HEK293T (cell line): ENCODE measurements around the gene TMPRSS3.

Source experiments
- FOXK2 ChIP-seq: fragments of 450-650 bp; IDR thresholded peaks from 2 replicates; pipeline ENCODE4 v1.6.1; 2016; ENCODE audit warnings: mild to moderate bottlenecking
- SP1 ChIP-seq: fragments of 450-650 bp; IDR thresholded peaks from 2 replicates; pipeline ENCODE4 v1.6.1; 2017
- TF ChIP-seq, protein P1 (sequence below): fragments of 450-650 bp; IDR thresholded peaks from 2 replicates; pipeline ENCODE4 v1.6.1; 2016

DNA sequence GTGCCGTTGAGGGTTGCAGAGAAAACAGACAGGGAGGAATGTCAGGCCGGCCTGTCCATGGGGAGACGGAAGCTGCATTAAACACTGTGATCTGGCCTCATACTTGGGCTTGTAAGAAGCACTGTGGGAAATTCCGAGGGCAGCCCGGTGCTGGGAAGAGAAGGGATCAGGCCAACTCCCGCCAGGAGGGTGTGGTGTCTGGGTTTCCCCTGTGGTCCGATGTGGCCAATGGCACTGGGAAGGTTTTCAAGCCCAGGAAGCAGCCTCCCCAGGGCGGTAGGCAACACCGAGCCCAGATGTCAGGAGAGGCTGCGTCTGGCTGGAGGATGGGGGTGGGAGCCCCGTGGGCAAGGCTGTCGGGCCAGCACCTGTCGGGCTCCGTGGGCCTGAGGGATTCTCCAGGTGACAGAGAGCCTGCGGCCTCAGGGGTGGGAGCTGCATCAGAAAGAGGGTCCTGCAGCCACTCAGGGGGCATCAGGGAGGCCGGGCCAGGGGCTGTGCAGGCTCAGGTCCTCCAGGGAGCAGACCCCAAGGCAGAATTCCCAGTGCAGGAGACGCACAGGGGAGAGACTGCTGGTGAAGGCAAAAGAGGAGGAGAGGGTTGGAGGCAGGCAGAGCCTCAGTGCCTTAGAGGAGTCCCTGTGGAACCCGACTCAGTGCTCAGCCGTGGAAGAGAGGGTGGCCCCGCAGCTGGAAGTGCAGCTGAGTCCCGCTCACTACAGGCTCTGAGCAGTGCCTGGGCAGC lies 16.2 kb upstream of the TMPRSS3 start:
- TF ChIP-seq, protein P1, sequence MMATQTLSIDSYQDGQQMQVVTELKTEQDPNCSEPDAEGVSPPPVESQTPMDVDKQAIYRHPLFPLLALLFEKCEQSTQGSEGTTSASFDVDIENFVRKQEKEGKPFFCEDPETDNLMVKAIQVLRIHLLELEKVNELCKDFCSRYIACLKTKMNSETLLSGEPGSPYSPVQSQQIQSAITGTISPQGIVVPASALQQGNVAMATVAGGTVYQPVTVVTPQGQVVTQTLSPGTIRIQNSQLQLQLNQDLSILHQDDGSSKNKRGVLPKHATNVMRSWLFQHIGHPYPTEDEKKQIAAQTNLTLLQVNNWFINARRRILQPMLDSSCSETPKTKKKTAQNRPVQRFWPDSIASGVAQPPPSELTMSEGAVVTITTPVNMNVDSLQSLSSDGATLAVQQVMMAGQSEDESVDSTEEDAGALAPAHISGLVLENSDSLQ, result no peak
- no peak for TF ChIP-seq SP1
- TF ChIP-seq FOXK2, result no peak
